Fibroblast of peridontal ligament (primary cell): ENCODE measurements around the gene RCVRN.

Source experiments
- DNase-seq: peaks from one replicate; pipeline ENCODE4 v3.0.0-alpha.2; 2010; ENCODE audit errors: extremely low read depth

The RCVRN gene

DNA sequence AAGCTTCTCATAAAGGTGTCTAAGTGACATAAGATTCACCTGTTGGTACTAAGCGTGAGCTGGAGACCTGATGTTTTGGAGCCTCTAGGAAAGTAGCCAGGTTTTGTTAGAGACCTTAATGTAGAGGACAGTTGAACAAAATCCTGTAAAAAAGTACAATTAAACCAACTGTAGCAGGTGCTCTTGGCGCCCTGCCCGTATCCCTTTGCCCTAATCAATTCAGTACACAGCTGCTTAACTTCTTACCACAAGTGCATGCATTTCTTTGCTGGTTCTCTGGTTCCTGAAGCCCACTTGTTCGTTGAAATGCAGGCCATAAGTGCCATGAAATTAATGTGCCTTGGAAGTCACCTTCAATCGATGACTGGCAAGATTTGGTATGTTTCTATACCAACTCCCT, 54.9 kb downstream of the RCVRN start:
- DNase-seq = no peak
